GM23338 (cell line): ENCODE measurements around the gene CCDC138. TPM values are rescaled to one million over a fixed set of nuclear protein-coding genes. Genes with fewer than 3 reads are reported as not detected.

Experiments used
- ATAC-seq: fragments of 200-7000 bp; cut with Tn5 transposase; 3 replicates; pipeline ENCODE4 v1.9.1; 2020
- DNase-seq: peaks from one replicate; pipeline ENCODE4 v3.0.0-alpha.2; 2015; ENCODE audit warnings: low spot score
- H2AFZ ChIP-seq: fragments of 200-600 bp; sonication (generic); 2 replicates; pipeline ENCODE4 v1.8.0; 2016; ENCODE audit warnings: antibody characterized with exemption, mild to moderate bottlenecking, moderate library complexity
- H3F3A ChIP-seq: fragments of 200-600 bp; sonication (generic); replicated peaks from 2 replicates; pipeline ENCODE4 v1.8.0; 2017; ENCODE audit warnings: antibody characterized with exemption, mixed run types, low read depth
- H3K27ac ChIP-seq: fragments of 200-600 bp; sonication (generic); 2 replicates; pipeline ENCODE4 v1.6.1; 2016; ENCODE audit warnings: low read depth
- H3K27me3 ChIP-seq: fragments of 200-600 bp; sonication (generic); 2 replicates; pipeline ENCODE4 v1.8.0; 2016; ENCODE audit warnings: mild to moderate bottlenecking, mixed run types, moderate library complexity; ENCODE audit not compliant: insufficient read depth
- H3K36me3 ChIP-seq: fragments of 200-600 bp; sonication (generic); 2 replicates; pipeline ENCODE4 v1.8.0; 2016; ENCODE audit warnings: mild to moderate bottlenecking; ENCODE audit not compliant: insufficient read depth
- H3K4me1 ChIP-seq: fragments of 200-600 bp; sonication (generic); 2 replicates; pipeline ENCODE4 v1.8.0; 2016; ENCODE audit warnings: mild to moderate bottlenecking, moderate library complexity; ENCODE audit not compliant: insufficient read depth
- H3K4me2 ChIP-seq: fragments of 200-600 bp; sonication (generic); 2 replicates; pipeline ENCODE4 v1.7.1; 2017; ENCODE audit warnings: mixed run types
- H3K4me3 ChIP-seq: fragments of 200-600 bp; sonication (generic); 2 replicates; pipeline ENCODE4 v1.6.1; 2016; ENCODE audit warnings: mixed run types
- H3K79me2 ChIP-seq: fragments of 200-600 bp; sonication (generic); replicated peaks from 2 replicates; pipeline ENCODE4 v1.8.0; 2017; ENCODE audit warnings: mild to moderate bottlenecking; ENCODE audit not compliant: insufficient read depth
- H3K9me2 ChIP-seq: fragments of 200-600 bp; sonication (generic); 2 replicates; pipeline ENCODE4 v1.8.0; 2017; ENCODE audit not compliant: insufficient read depth
- H4K20me1 ChIP-seq: fragments of 200-600 bp; sonication (generic); replicated peaks from 2 replicates; pipeline ENCODE4 v1.8.0; 2017; ENCODE audit warnings: mild to moderate bottlenecking; ENCODE audit not compliant: insufficient read depth
- H3K27ac Mint-ChIP-seq: 2 replicates; pipeline ENCODE4 v1.8.0; 2020; ENCODE audit warnings: inconsistent platforms, mild to moderate bottlenecking, moderate library complexity, mixed read lengths
- H3K27me3 Mint-ChIP-seq: 3 replicates; pipeline ENCODE4 v1.8.0; 2022; ENCODE audit warnings: low read depth, mild to moderate bottlenecking, moderate library complexity, mixed read lengths, inconsistent platforms; ENCODE audit not compliant: insufficient read depth, poor library complexity
- H3K36me3 Mint-ChIP-seq: 3 replicates; pipeline ENCODE4 v1.8.0; 2021; ENCODE audit warnings: low read depth, mild to moderate bottlenecking, inconsistent platforms, moderate library complexity, mixed read lengths
- H3K4me1 Mint-ChIP-seq: 3 replicates; pipeline ENCODE4 v1.8.0; 2020; ENCODE audit warnings: mild to moderate bottlenecking, inconsistent platforms, mixed read lengths
- H3K4me3 Mint-ChIP-seq: 3 replicates; pipeline ENCODE4 v1.8.0; 2021; ENCODE audit warnings: moderate library complexity, mild to moderate bottlenecking, inconsistent platforms, mixed read lengths
- H3K9me3 Mint-ChIP-seq: 3 replicates; pipeline ENCODE4 v1.8.0; 2020; ENCODE audit warnings: moderate library complexity, mild to moderate bottlenecking, inconsistent platforms, mixed read lengths
- CREB1 ChIP-seq: fragments of 250-450 bp; sonication (Bioruptor Pico); IDR thresholded peaks from 2 replicates; pipeline ENCODE4 v1.5.0; 2020; ENCODE audit warnings: low read depth, mild to moderate bottlenecking, moderate library complexity
- CTCF ChIP-seq, 2 experiments: fragments of 200-600 bp in 1 of 2; sonication (generic) in 1 of 2; conservative IDR thresholded peaks; 2 replicates each; pipeline versions ENCODE4 v1.5.1 to v1.6.1; 2016 to 2017; ENCODE audit warnings: antibody characterized with exemption in 2 of 2, low read depth in 2 of 2, mild to moderate bottlenecking in 2 of 2, moderate library complexity in 1 of 2
- EZH2 ChIP-seq: fragments of 200-600 bp; sonication (generic); IDR thresholded peaks from one replicate; pipeline ENCODE4 v1.8.0; 2017; ENCODE audit warnings: antibody characterized with exemption, mild to moderate bottlenecking, low read depth; ENCODE audit not compliant: unreplicated experiment
- EZH2phosphoT487 ChIP-seq: fragments of 200-600 bp; sonication (generic); IDR thresholded peaks from one replicate; pipeline ENCODE4 v1.8.1; 2018; ENCODE audit warnings: antibody characterized with exemption; ENCODE audit not compliant: unreplicated experiment
- JUNB ChIP-seq: IDR thresholded peaks from one replicate; pipeline ENCODE4 v1.6.1; 2016; ENCODE audit warnings: antibody characterized with exemption; ENCODE audit not compliant: unreplicated experiment
- NANOG ChIP-seq: IDR thresholded peaks from 2 replicates; pipeline ENCODE4 v1.6.1; 2016; ENCODE audit warnings: antibody characterized with exemption, borderline replicate concordance
- POLR2AphosphoS5 ChIP-seq: IDR thresholded peaks from 2 replicates; pipeline ENCODE4 v1.6.1; 2016; ENCODE audit warnings: antibody characterized with exemption, low read depth
- REST ChIP-seq: IDR thresholded peaks from one replicate; pipeline ENCODE4 v1.6.1; 2018; ENCODE audit warnings: antibody characterized with exemption; ENCODE audit not compliant: unreplicated experiment
- STAT1 ChIP-seq: IDR thresholded peaks from one replicate; pipeline ENCODE4 v1.6.1; 2016; ENCODE audit warnings: antibody characterized with exemption; ENCODE audit not compliant: unreplicated experiment
- ZNF114 ChIP-seq: fragments of 250-450 bp; sonication (Bioruptor Pico); IDR thresholded peaks from 2 replicates; pipeline ENCODE4 v1.5.0; 2020; ENCODE audit warnings: mild to moderate bottlenecking, moderate library complexity
- ZNF331 ChIP-seq: fragments of 250-450 bp; sonication (Bioruptor Pico); IDR thresholded peaks from 2 replicates; pipeline ENCODE4 v1.5.0; 2020; ENCODE audit warnings: low read depth, mild to moderate bottlenecking, moderate library complexity
- polyA plus RNA-seq: library from polyadenylated mRNA; unstranded; fragments of >200 nt; fragmentation: Nextera tagmentation; extraction: Ambion mirVana; gene quantifications from 2 replicates; pipeline ENCODE4 v1.2.1, GENCODE V29; 2016
- total RNA-seq: library from RNA; depleted of rRNA; stranded (reverse); fragments of >200 nt; shearing (Covaris generic); gene quantifications from 2 replicates; pipeline ENCODE4 v1.2.3, GENCODE V29; 2014
- TF ChIP-seq, protein P1 (sequence below): fragments of 250-450 bp; sonication (Bioruptor Pico); IDR thresholded peaks from 2 replicates; pipeline ENCODE4 v1.5.0; 2020; ENCODE audit warnings: mild to moderate bottlenecking, moderate library complexity
- TF ChIP-seq, protein P2 (sequence below): IDR thresholded peaks from 2 replicates; pipeline ENCODE4 v1.6.1; 2016; ENCODE audit warnings: antibody characterized with exemption

Gene CCDC138
- total and polyA plus RNA-seq, 2 experiments from 2014 or later = 30.8 to 31.6 TPM

GRCh38 chr2:108910011-108910431 lies 123.5 kb downstream of the CCDC138 start:
- Mint-ChIP-seq H3K27me3 (no peaks in the 10 kb centered on the region), H3K36me3 (no peaks in the 10 kb centered on the region; the same call in 2 of the 3 replicates), H3K4me1 (no peaks in the 10 kb centered on the region; the same call in 2 of the 3 replicates), H3K27ac (no peak overlapping the region), H3K9me3 (no peaks in the 10 kb centered on the region), H3K4me3 (no peak overlapping the region)
- Histone ChIP-seq H3K36me3 (no peaks in the 10 kb centered on the region), H3K9me2 (no peaks in the 10 kb centered on the region), H3K4me2 (no peak overlapping the region), H3K79me2 (no peaks in the 10 kb centered on the region), H3K27ac (no peak overlapping the region), H3F3A (no peaks in the 10 kb centered on the region), H3K27me3 (no peaks in the 10 kb centered on the region), H4K20me1 (no peaks in the 10 kb centered on the region), H3K4me1 (no peaks in the 10 kb centered on the region), H2AFZ (no peak overlapping the region), H3K4me3 (no peak overlapping the region)
- ATAC-seq = no peak
- no peak for DNase-seq
- TF ChIP-seq, protein P1, sequence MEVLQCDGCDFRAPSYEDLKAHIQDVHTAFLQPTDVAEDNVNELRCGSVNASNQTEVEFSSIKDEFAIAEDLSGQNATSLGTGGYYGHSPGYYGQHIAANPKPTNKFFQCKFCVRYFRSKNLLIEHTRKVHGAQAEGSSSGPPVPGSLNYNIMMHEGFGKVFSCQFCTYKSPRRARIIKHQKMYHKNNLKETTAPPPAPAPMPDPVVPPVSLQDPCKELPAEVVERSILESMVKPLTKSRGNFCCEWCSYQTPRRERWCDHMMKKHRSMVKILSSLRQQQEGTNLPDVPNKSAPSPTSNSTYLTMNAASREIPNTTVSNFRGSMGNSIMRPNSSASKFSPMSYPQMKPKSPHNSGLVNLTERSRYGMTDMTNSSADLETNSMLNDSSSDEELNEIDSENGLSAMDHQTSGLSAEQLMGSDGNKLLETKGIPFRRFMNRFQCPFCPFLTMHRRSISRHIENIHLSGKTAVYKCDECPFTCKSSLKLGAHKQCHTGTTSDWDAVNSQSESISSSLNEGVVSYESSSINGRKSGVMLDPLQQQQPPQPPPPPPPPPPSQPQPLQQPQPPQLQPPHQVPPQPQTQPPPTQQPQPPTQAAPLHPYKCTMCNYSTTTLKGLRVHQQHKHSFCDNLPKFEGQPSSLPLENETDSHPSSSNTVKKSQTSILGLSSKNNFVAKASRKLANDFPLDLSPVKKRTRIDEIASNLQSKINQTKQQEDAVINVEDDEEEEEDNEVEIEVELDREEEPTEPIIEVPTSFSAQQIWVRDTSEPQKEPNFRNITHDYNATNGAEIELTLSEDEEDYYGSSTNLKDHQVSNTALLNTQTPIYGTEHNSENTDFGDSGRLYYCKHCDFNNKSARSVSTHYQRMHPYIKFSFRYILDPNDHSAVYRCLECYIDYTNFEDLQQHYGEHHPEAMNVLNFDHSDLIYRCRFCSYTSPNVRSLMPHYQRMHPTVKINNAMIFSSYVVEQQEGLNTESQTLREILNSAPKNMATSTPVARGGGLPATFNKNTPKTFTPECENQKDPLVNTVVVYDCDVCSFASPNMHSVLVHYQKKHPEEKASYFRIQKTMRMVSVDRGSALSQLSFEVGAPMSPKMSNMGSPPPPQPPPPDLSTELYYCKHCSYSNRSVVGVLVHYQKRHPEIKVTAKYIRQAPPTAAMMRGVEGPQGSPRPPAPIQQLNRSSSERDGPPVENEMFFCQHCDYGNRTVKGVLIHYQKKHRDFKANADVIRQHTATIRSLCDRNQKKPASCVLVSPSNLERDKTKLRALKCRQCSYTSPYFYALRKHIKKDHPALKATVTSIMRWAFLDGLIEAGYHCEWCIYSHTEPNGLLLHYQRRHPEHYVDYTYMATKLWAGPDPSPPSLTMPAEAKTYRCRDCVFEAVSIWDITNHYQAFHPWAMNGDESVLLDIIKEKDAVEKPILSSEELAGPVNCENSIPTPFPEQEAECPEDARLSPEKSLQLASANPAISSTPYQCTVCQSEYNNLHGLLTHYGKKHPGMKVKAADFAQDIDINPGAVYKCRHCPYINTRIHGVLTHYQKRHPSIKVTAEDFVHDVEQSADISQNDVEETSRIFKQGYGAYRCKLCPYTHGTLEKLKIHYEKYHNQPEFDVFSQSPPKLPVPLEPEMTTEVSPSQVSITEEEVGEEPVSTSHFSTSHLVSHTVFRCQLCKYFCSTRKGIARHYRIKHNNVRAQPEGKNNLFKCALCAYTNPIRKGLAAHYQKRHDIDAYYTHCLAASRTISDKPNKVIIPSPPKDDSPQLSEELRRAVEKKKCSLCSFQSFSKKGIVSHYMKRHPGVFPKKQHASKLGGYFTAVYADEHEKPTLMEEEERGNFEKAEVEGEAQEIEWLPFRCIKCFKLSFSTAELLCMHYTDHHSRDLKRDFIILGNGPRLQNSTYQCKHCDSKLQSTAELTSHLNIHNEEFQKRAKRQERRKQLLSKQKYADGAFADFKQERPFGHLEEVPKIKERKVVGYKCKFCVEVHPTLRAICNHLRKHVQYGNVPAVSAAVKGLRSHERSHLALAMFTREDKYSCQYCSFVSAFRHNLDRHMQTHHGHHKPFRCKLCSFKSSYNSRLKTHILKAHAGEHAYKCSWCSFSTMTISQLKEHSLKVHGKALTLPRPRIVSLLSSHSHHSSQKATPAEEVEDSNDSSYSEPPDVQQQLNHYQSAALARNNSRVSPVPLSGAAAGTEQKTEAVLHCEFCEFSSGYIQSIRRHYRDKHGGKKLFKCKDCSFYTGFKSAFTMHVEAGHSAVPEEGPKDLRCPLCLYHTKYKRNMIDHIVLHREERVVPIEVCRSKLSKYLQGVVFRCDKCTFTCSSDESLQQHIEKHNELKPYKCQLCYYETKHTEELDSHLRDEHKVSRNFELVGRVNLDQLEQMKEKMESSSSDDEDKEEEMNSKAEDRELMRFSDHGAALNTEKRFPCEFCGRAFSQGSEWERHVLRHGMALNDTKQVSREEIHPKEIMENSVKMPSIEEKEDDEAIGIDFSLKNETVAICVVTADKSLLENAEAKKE = no peak
- no peak for TF ChIP-seq NANOG
- TF ChIP-seq STAT1 = no peak
- no peak for TF ChIP-seq EZH2
- no peak for TF ChIP-seq CTCF (conservative IDR thresholded peaks at IDR 0.05; ENCODE audit: low read depth in 2 of 2)
- no peak for TF ChIP-seq ZNF331 (CRISPR knock-in tag)
- TF ChIP-seq CREB1 (CRISPR knock-in tag) = no peak
- no peak for TF ChIP-seq REST
- no peak for TF ChIP-seq EZH2phosphoT487
- TF ChIP-seq, protein P2, sequence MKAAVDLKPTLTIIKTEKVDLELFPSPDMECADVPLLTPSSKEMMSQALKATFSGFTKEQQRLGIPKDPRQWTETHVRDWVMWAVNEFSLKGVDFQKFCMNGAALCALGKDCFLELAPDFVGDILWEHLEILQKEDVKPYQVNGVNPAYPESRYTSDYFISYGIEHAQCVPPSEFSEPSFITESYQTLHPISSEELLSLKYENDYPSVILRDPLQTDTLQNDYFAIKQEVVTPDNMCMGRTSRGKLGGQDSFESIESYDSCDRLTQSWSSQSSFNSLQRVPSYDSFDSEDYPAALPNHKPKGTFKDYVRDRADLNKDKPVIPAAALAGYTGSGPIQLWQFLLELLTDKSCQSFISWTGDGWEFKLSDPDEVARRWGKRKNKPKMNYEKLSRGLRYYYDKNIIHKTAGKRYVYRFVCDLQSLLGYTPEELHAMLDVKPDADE = no peak
- TF ChIP-seq JUNB = no peak
- no peak for TF ChIP-seq POLR2AphosphoS5
- no peak for TF ChIP-seq ZNF114 (CRISPR knock-in tag)
